Epithelial cell of proximal tubule (primary cell): ENCODE results near the gene IFT22. TPM values are rescaled to one million over a fixed set of nuclear protein-coding genes. Genes with fewer than 3 reads are reported as not detected.
A peak's percentile ranks its signal among the peaks of the same experiment; 100 is the strongest.

ENCODE experiments used
- DNase-seq: peaks from one replicate; pipeline ENCODE4 v3.0.0-alpha.2; 2011; ENCODE audit warnings: low read depth
- H3K4me3 ChIP-seq: 2 replicates; pipeline ENCODE4 v1.5.1; 2011; ENCODE audit warnings: low read depth, mild to moderate bottlenecking, low read length
- total RNA-seq: library from RNA; depleted of rRNA; stranded (reverse); fragments of >200 nt; gene quantifications from 2 replicates; pipeline ENCODE4 v1.2.3, GENCODE V29; 2015
- TF ChIP-seq, protein P1 (sequence below): conservative IDR thresholded peaks from 2 replicates; pipeline ENCODE4 v1.5.1; 2012; ENCODE audit warnings: low read depth, mild to moderate bottlenecking, low read length

The IFT22 gene
- total RNA-seq: 36.6 and 45.3 TPM in 2 replicates

DNA sequence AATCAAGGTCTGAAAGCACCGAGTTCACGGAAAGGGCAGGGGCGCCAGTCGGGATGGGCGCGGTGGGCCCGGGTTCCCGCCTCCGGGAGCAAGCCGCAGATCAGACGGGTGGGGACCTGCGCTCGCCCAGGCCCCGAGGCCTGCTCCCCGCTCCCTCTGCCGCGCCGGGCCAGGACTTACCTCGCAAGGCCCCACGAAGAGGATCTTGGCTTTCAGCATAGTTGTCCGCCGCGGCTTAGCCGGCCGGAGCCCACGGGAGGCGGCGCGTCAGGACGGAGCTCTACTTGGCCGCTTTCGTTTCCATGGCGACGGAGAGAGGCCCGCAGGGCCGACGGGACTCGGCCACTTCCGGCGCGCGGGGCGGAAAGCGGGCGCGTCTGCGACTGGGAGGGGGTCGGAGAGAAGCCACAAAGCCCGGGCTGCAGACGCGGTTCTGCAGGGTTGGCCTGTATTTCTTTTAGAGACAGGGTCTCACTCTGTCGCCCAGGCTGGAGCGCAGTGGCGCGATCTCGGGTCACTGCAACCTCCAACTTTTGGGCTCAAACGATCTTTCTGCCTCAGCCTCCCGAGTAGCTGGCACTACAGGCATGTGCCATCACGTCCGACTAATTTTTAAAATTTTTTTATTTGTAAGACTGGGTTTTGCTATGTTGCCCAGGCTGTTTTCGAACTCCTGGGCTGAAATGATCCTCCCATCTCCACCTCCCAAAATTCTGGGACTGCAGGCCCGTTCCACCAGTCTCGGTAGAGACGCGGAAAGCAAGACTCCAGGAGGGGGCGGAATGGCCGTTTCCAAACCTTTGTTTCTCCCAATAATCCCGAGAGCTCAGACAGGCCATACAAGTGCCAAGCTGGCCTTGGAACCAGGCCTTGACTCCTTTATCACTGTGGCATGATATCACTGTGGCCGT, at the start of gene IFT22:
Gene IFT22 (minus strand): TSS at position 322 of the 911 bp plus-strand sequence. CDS start 103 bp downstream, at position 219.
- TF ChIP-seq, protein P1, sequence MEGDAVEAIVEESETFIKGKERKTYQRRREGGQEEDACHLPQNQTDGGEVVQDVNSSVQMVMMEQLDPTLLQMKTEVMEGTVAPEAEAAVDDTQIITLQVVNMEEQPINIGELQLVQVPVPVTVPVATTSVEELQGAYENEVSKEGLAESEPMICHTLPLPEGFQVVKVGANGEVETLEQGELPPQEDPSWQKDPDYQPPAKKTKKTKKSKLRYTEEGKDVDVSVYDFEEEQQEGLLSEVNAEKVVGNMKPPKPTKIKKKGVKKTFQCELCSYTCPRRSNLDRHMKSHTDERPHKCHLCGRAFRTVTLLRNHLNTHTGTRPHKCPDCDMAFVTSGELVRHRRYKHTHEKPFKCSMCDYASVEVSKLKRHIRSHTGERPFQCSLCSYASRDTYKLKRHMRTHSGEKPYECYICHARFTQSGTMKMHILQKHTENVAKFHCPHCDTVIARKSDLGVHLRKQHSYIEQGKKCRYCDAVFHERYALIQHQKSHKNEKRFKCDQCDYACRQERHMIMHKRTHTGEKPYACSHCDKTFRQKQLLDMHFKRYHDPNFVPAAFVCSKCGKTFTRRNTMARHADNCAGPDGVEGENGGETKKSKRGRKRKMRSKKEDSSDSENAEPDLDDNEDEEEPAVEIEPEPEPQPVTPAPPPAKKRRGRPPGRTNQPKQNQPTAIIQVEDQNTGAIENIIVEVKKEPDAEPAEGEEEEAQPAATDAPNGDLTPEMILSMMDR: peak; percentile 59
- H3K4me3 ChIP-seq: peak within 1 kb of the TSS; percentile 98
- DNase-seq: no peak

GRCh38 chr7:101370836-101371235, 49.2 kb upstream of the IFT22 start:
- no peak for DNase-seq
- TF ChIP-seq, protein P1: no peak

DNA sequence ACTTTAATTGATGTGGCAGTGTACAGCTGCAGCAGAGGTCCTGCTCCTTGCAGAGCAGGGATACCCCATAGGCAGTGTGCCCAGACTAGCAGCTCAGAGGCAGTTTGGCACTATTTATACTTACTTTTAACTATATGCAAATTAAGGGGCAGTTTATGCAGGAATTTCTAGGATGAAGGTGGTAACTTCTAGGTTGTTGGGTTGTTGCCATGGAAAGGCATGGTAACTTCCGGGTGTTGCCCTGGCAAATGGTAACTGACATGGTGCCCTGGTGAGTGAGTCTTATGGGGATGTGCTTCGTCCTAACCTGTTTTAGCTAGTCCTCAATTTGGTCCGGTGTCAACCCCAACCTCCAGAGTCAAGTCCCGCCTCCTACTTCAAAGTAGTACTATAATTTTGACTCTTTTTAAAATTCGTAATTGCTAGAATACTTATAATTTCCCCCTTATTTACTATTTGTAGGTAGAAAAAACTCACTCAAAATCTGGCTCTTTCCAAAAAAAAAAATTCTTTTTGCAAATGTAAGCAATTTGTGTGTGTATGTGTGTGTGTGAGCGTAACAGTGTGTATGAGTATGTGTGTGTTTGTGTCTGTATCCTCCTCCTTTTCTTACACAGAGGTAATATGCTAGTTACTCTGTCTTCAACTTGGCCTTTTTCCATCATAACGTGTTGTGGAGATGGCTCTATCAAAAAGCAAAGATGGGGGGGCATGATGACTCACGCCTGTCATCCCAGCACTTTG, 47.0 kb upstream of the IFT22 start:
- DNase-seq: no peak
- TF ChIP-seq, protein P1: no peak
- no peak overlapping the region for H3K4me3 ChIP-seq

More at GRCh38 chr7:101370836-101371235, 49.2 kb upstream of the IFT22 start:
- H3K4me3 ChIP-seq: no peak overlapping the region

GRCh38 chr7:101367676-101368075, 46.1 kb upstream of the IFT22 start:
- no peak overlapping the region for H3K4me3 ChIP-seq
- no peak for DNase-seq
- TF ChIP-seq, protein P1: no peak

- TF ChIP-seq, protein P1: no peak
- no peak for DNase-seq
- H3K4me3 ChIP-seq: no peak overlapping the region
Measured at GRCh38 chr7:101365956-101366355, 44.3 kb upstream of the IFT22 start.

DNA sequence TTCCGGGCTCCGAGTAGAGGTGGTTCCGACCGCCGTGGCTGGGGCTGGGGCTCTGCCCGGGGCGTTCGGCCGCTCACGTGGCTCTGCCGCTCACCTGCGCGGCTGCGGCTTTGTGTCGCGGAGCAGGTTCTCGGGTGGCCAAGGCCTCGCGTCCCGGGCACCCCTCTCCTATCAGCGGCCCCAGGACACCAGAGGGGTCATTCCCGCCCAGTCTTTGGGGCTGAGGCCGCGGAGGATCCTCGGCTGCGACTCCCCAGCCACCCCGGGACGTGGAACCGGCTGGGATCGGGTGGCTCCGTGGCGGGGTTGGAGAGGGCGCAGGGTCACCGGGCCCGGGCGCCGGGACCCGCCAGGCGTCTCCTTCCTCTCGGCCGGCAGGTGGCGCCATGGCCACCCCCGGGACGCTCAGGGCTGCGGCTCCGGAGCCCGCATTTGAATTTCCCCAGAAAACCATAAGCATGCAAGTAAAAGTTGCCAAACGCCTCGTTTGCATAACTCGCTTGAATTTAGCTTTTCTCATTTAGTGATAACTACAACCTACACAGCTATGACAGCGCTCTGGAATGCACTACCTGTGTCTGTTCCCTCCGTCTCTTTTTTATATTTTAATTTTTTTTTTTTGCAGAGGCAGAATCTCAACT, 42.2 kb upstream of the IFT22 start:
- TF ChIP-seq, protein P1: peak; percentile 83
- H3K4me3 ChIP-seq: peak overlapping the region; percentile 50
- no peak for DNase-seq
